Nephron progenitor cell (in vitro differentiated cells): Measurements from ENCODE around the gene CDH2.

ENCODE experiments used
- DNase-seq: peaks from one replicate; pipeline ENCODE4 v3.0.0; 2021
- H3K27ac Mint-ChIP-seq: 2 replicates; pipeline ENCODE4 v1.8.0; 2021; ENCODE audit warnings: mild to moderate bottlenecking, moderate library complexity, mixed read lengths
- H3K27me3 Mint-ChIP-seq: 2 replicates; pipeline ENCODE4 v1.8.0; 2021; ENCODE audit warnings: mild to moderate bottlenecking, low read depth, mixed read lengths; ENCODE audit not compliant: poor library complexity
- H3K36me3 Mint-ChIP-seq: 2 replicates; pipeline ENCODE4 v1.8.0; 2021; ENCODE audit warnings: low read depth, mixed read lengths
- H3K4me1 Mint-ChIP-seq: 2 replicates; pipeline ENCODE4 v1.8.0; 2021; ENCODE audit warnings: mixed read lengths
- H3K4me3 Mint-ChIP-seq: 2 replicates; pipeline ENCODE4 v1.8.0; 2021; ENCODE audit warnings: mild to moderate bottlenecking, moderate library complexity, mixed read lengths
- H3K9me3 Mint-ChIP-seq: 2 replicates; pipeline ENCODE4 v1.8.0; 2021; ENCODE audit warnings: mild to moderate bottlenecking, moderate library complexity, mixed read lengths
- CTCF ChIP-seq: fragments of 200-600 bp; sonication (generic); IDR thresholded peaks from 2 replicates; pipeline ENCODE4 v1.5.0; 2021; ENCODE audit warnings: antibody characterized with exemption

Gene CDH2

GRCh38 chr18:28045176-28045810 is 131.6 kb downstream of the CDH2 start:
- H3K36me3 Mint-ChIP-seq: peaks cover 10% of the 10 kb centered on the region
- H3K4me3 Mint-ChIP-seq: no peak overlapping the region
- no peak for TF ChIP-seq CTCF
- peak overlapping the region; percentile 25 for H3K27ac Mint-ChIP-seq
- no peak for DNase-seq
- no peaks in the 10 kb centered on the region for H3K9me3 Mint-ChIP-seq
- peaks cover 72% of the 10 kb centered on the region for H3K4me1 Mint-ChIP-seq
- no peaks in the 10 kb centered on the region for H3K27me3 Mint-ChIP-seq

GRCh38 chr18:28044036-28044435 is 132.9 kb downstream of the CDH2 start:
- H3K4me1 Mint-ChIP-seq: peaks cover 63% of the 10 kb centered on the region

GRCh38 chr18:28043631-28044030 is 133.3 kb downstream of the CDH2 start:
- H3K27ac Mint-ChIP-seq: peak overlapping the region; percentile 32
- H3K4me1 Mint-ChIP-seq: peaks cover 59% of the 10 kb centered on the region
- no peak for DNase-seq
- H3K4me3 Mint-ChIP-seq: no peak overlapping the region
- TF ChIP-seq CTCF: no peak
- H3K36me3 Mint-ChIP-seq: peaks cover 9% of the 10 kb centered on the region
- H3K27me3 Mint-ChIP-seq: no peaks in the 10 kb centered on the region
- H3K9me3 Mint-ChIP-seq: no peaks in the 10 kb centered on the region

More at GRCh38 chr18:28044036-28044435, 132.9 kb downstream of the CDH2 start:
- TF ChIP-seq CTCF: no peak
- Mint-ChIP-seq H3K27ac (peak overlapping the region; percentile 32), H3K36me3 (peaks cover 5% of the 10 kb centered on the region), H3K27me3 (no peaks in the 10 kb centered on the region), H3K4me3 (no peak overlapping the region), H3K9me3 (no peaks in the 10 kb centered on the region)
- DNase-seq: no peak

GRCh38 chr18:28041366-28041765 is 135.6 kb downstream of the CDH2 start:
- DNase-seq: no peak
- Mint-ChIP-seq H3K27ac (no peak overlapping the region), H3K27me3 (no peaks in the 10 kb centered on the region)

GRCh38 chr18:28040716-28041115 is 136.2 kb downstream of the CDH2 start:
- Mint-ChIP-seq H3K4me3 (no peak overlapping the region), H3K27me3 (no peaks in the 10 kb centered on the region), H3K36me3 (peaks cover 15% of the 10 kb centered on the region), H3K4me1 (peaks cover 45% of the 10 kb centered on the region), H3K9me3 (no peaks in the 10 kb centered on the region), H3K27ac (no peak overlapping the region)
- no peak for DNase-seq
- TF ChIP-seq CTCF: no peak

More at GRCh38 chr18:28041366-28041765, 135.6 kb downstream of the CDH2 start:
- Mint-ChIP-seq H3K9me3 (no peaks in the 10 kb centered on the region), H3K36me3 (peaks cover 15% of the 10 kb centered on the region), H3K4me3 (no peak overlapping the region), H3K4me1 (peaks cover 48% of the 10 kb centered on the region)
- TF ChIP-seq CTCF: no peak

- no peak overlapping the region for H3K27ac Mint-ChIP-seq
- H3K4me1 Mint-ChIP-seq: peaks cover 40% of the 10 kb centered on the region
- no peaks in the 10 kb centered on the region for H3K9me3 Mint-ChIP-seq
- no peak for TF ChIP-seq CTCF
- no peak for DNase-seq
- H3K36me3 Mint-ChIP-seq: peaks cover 15% of the 10 kb centered on the region
- no peaks in the 10 kb centered on the region for H3K27me3 Mint-ChIP-seq
- H3K4me3 Mint-ChIP-seq: no peak overlapping the region
These were observed 136.7 kb downstream of the CDH2 start for GRCh38 chr18:28040211-28040610.
